H1 (cell line): ENCODE data around the gene EEF1A2. TPM values are rescaled to one million over a fixed set of nuclear protein-coding genes. Genes with fewer than 3 reads are reported as not detected.
A peak's percentile ranks its signal among the peaks of the same experiment; 100 is the strongest.

ENCODE experiments used
- CTCF ChIA-PET: fragments of 300-600 bp; sonication (Branson Sonifier 250); formaldehyde crosslinking; loops from one replicate; lab custom pipeline; 2021; ENCODE audit not compliant: partially characterized antibody; lab: Charles Lee
- POLR2A ChIA-PET: fragments of 300-600 bp; sonication (Branson Sonifier 250); formaldehyde crosslinking; loops from one replicate; lab custom pipeline; 2021; ENCODE audit warnings: inconsistent platforms; ENCODE audit not compliant: partially characterized antibody; lab: Charles Lee
- DNase-seq, 2 experiments: peaks; one replicate each; pipeline versions ENCODE4 v3.0.0 to v3.0.0-alpha.2; 2010 to 2022; ENCODE audit warnings: low spot score in 2 of 2, low read depth in 1 of 2, mixed read lengths in 1 of 2
- FAIRE-seq: peaks from 2 replicates; lab custom pipeline; 2011; peaks lifted over from hg19 to GRCh38; lab: Jason Lieb, UNC
- H2AFZ ChIP-seq: 2 replicates; pipeline ENCODE4 v1.8.1; 2012; ENCODE audit warnings: low read length, inconsistent platforms
- H2AK5ac ChIP-seq: 2 replicates; pipeline ENCODE4 v1.6.1; 2013; ENCODE audit warnings: low read depth, low read length
- H2BK120ac ChIP-seq: replicated peaks from 2 replicates; pipeline ENCODE3; 2013; ENCODE audit warnings: low read depth, low read length, inconsistent platforms
- H2BK12ac ChIP-seq: 2 replicates; pipeline ENCODE4 v1.6.1; 2013; ENCODE audit warnings: low read depth, low read length
- H2BK15ac ChIP-seq: 2 replicates; pipeline ENCODE4 v1.6.1; 2013; ENCODE audit warnings: low read length
- H2BK20ac ChIP-seq: 2 replicates; pipeline ENCODE4 v1.6.1; 2013; ENCODE audit warnings: low read length
- H2BK5ac ChIP-seq: 2 replicates; pipeline ENCODE4 v1.6.1; 2013; ENCODE audit warnings: low read depth, low read length
- H3K14ac ChIP-seq: 2 replicates; pipeline ENCODE4 v1.6.1; 2013; ENCODE audit warnings: inconsistent platforms; ENCODE audit not compliant: insufficient read length
- H3K18ac ChIP-seq: 2 replicates; pipeline ENCODE4 v1.6.1; 2013; ENCODE audit warnings: low read length; ENCODE audit errors: extremely low read depth
- H3K23ac ChIP-seq: 2 replicates; pipeline ENCODE4 v1.6.1; 2013; ENCODE audit warnings: inconsistent platforms; ENCODE audit not compliant: insufficient read length
- H3K23me2 ChIP-seq: 2 replicates; pipeline ENCODE4 v1.6.1; 2013; ENCODE audit warnings: low read depth, low read length
- H3K27ac ChIP-seq: 2 replicates; pipeline ENCODE4 v1.6.1; 2011; ENCODE audit warnings: low read depth, low read length, inconsistent platforms
- H3K27me3 ChIP-seq, 4 experiments: replicated peaks in 1 of 4; 1 replicate in 1 of 4; 2 replicates in 3 of 4; pipeline versions ENCODE4 v1.6.1 to v1.8.1; 2011 to 2013; ENCODE audit warnings: low read length in 3 of 4, mild to moderate bottlenecking in 3 of 4, inconsistent platforms in 2 of 4, mixed read lengths in 2 of 4, moderate library complexity in 1 of 4; ENCODE audit not compliant: control insufficient read depth in 3 of 4, insufficient read depth in 3 of 4; ENCODE audit errors: extremely low read depth in 1 of 4
- H3K36me3 ChIP-seq, 4 experiments: 2 replicates each; pipeline versions ENCODE4 v1.6.1 to v1.8.1; 2011 to 2013; ENCODE audit warnings: mild to moderate bottlenecking in 4 of 4, low read length in 3 of 4, moderate library complexity in 2 of 4, control low read depth in 1 of 4, inconsistent platforms in 1 of 4; ENCODE audit not compliant: insufficient read depth in 4 of 4, control insufficient read depth in 2 of 4
- H3K4ac ChIP-seq: replicated peaks from 2 replicates; pipeline ENCODE3; 2013; ENCODE audit warnings: low read length, low read depth, mixed read lengths, inconsistent platforms; ENCODE audit not compliant: insufficient read length
- H3K4me1 ChIP-seq, 4 experiments: replicated peaks in 1 of 4; 1 replicate in 1 of 4; 2 replicates in 3 of 4; pipeline versions ENCODE4 v1.6.1 to v1.8.1; 2011 to 2013; ENCODE audit warnings: low read length in 3 of 4, inconsistent platforms in 2 of 4, mixed read lengths in 1 of 4; ENCODE audit not compliant: insufficient read depth in 4 of 4, control insufficient read depth in 3 of 4
- H3K4me2 ChIP-seq, 2 experiments: 2 replicates each; pipeline versions ENCODE4 v1.6.1 to v1.8.1; 2011 to 2013; ENCODE audit warnings: low read depth in 2 of 2, low read length in 2 of 2, control low read depth in 1 of 2, inconsistent platforms in 1 of 2, mild to moderate bottlenecking in 1 of 2; ENCODE audit not compliant: insufficient read depth in 1 of 2
- H3K4me3 ChIP-seq, 4 experiments: fragments of 200-600, 300-600 bp in 1 of 4; sonication (generic), shearing (Covaris generic), sonication (Bioruptor Twin) in 1 of 4; 2 replicates each; pipeline versions ENCODE4 v1.5.1 to v1.8.1; 2011 to 2016; ENCODE audit warnings: low read length in 4 of 4, low read depth in 3 of 4, control low read depth in 2 of 4, inconsistent platforms in 2 of 4, mild to moderate bottlenecking in 2 of 4, mixed read lengths in 1 of 4, moderate library complexity in 1 of 4; ENCODE audit not compliant: insufficient read depth in 2 of 4; ENCODE audit errors: extremely low read depth in 1 of 4
- H3K56ac ChIP-seq: replicated peaks from 2 replicates; pipeline ENCODE3; 2013; ENCODE audit warnings: low read depth, mild to moderate bottlenecking, mixed read lengths, low read length, inconsistent platforms; ENCODE audit not compliant: insufficient read length
- H3K79me1 ChIP-seq: 2 replicates; pipeline ENCODE4 v1.6.1; 2013; ENCODE audit warnings: low read depth, low read length, control low read depth
- H3K79me2 ChIP-seq, 2 experiments: 2 replicates each; pipeline versions ENCODE4 v1.6.1 to v1.8.1; 2012 to 2013; ENCODE audit warnings: low read length in 2 of 2, mild to moderate bottlenecking in 2 of 2, inconsistent platforms in 1 of 2; ENCODE audit not compliant: insufficient read depth in 2 of 2, control insufficient read depth in 1 of 2
- H3K9ac ChIP-seq, 4 experiments: replicated peaks in 1 of 4; 1 replicate in 1 of 4; 2 replicates in 3 of 4; pipeline versions ENCODE4 v1.6.1 to v1.8.1; 2011 to 2013; ENCODE audit warnings: low read depth in 3 of 4, low read length in 3 of 4, control low read depth in 2 of 4, mild to moderate bottlenecking in 2 of 4, moderate library complexity in 2 of 4, inconsistent platforms in 1 of 4; ENCODE audit errors: extremely low read depth in 1 of 4
- H3K9me3 ChIP-seq, 2 experiments: 2 replicates each; pipeline versions ENCODE4 v1.6.1 to v1.8.1; 2012 to 2013; ENCODE audit warnings: mild to moderate bottlenecking in 2 of 2, moderate library complexity in 2 of 2, control low read depth in 1 of 2, inconsistent platforms in 1 of 2, low read depth in 1 of 2, low read length in 1 of 2, mixed read lengths in 1 of 2; ENCODE audit not compliant: insufficient read depth in 2 of 2
- H4K20me1 ChIP-seq, 2 experiments: replicated peaks in 1 of 2; 2 replicates each; pipeline versions ENCODE3 to v1.8.1; 2011 to 2013; ENCODE audit warnings: inconsistent platforms in 2 of 2, low read length in 2 of 2, mild to moderate bottlenecking in 1 of 2; ENCODE audit not compliant: insufficient read depth in 2 of 2, control insufficient read depth in 1 of 2
- H4K5ac ChIP-seq: 2 replicates; pipeline ENCODE4 v1.6.1; 2013; ENCODE audit warnings: low read length, low read depth, mixed read lengths, inconsistent platforms; ENCODE audit not compliant: insufficient read length
- H4K8ac ChIP-seq: 2 replicates; pipeline ENCODE4 v1.8.0; 2013; ENCODE audit warnings: mild to moderate bottlenecking, moderate library complexity, low read length, inconsistent platforms; ENCODE audit not compliant: insufficient read depth; ENCODE audit errors: extremely low read depth
- H4K91ac ChIP-seq: replicated peaks from 2 replicates; pipeline ENCODE3; 2013; ENCODE audit warnings: low read length, mixed read lengths, inconsistent platforms; ENCODE audit not compliant: insufficient read length
- ASH2L ChIP-seq: fragments of 200-600, 300-600 bp; sonication (generic); IDR thresholded peaks from one replicate; pipeline ENCODE4 v1.7.1; 2017; ENCODE audit warnings: low read length
- BCL11A ChIP-seq, 2 experiments: IDR thresholded peaks; one replicate each; pipeline ENCODE4 v1.6.1; 2011; ENCODE audit warnings: low read depth in 2 of 2, low read length in 2 of 2, mild to moderate bottlenecking in 2 of 2
- CEBPB ChIP-seq: IDR thresholded peaks from 2 replicates; pipeline ENCODE4 v1.6.1; 2012; ENCODE audit warnings: low read depth, low read length
- CHD2 ChIP-seq: IDR thresholded peaks from 2 replicates; pipeline ENCODE4 v1.6.1; 2012; ENCODE audit warnings: low read length, improper control_type of control experiment
- CREB1 ChIP-seq: IDR thresholded peaks from 2 replicates; pipeline ENCODE4 v1.6.1; 2012; ENCODE audit warnings: inconsistent platforms
- EP300 ChIP-seq, 2 experiments: IDR thresholded peaks; 1 replicate in 1 of 2; 2 replicates in 1 of 2; pipeline ENCODE4 v1.6.1; 2011 to 2012; ENCODE audit warnings: low read depth in 2 of 2, low read length in 2 of 2, mild to moderate bottlenecking in 2 of 2, borderline replicate concordance in 1 of 2, inconsistent platforms in 1 of 2, moderate library complexity in 1 of 2
- POLR2AphosphoS5 ChIP-seq: IDR thresholded peaks from 2 replicates; pipeline ENCODE4 v1.6.1; 2011; ENCODE audit warnings: low read depth, low read length
- RFX5 ChIP-seq: IDR thresholded peaks from 2 replicates; pipeline ENCODE4 v1.6.1; 2011; ENCODE audit warnings: low read depth, low read length, improper control_type of control experiment, borderline replicate concordance
- TAF7 ChIP-seq: optimal IDR thresholded peaks from 2 replicates; pipeline ENCODE3; 2011; ENCODE audit warnings: low read depth, mild to moderate bottlenecking, inconsistent platforms, low read length, moderate library complexity, borderline replicate concordance
- WGBS, 2 experiments: shearing (Covaris generic) in 1 of 2; methylation state at CpG; one replicate each; pipeline versions ENCODE4 v1.1.6 to v1.1.7; 2013 to 2015; ENCODE audit warnings: low lambda C conversion rate in 2 of 2, mixed read lengths in 2 of 2, inconsistent platforms in 1 of 2, low coverage in 1 of 2, missing lambda C conversion rate in 1 of 2; ENCODE audit not compliant: insufficient replicate concordance in 2 of 2, insufficient coverage in 1 of 2, insufficient read length in 1 of 2; ENCODE audit errors: extremely low coverage in 1 of 2, missing lambda C conversion rate in 1 of 2; 5-methylcytosine and 5-hydroxymethylcytosine counted together
- polyA plus RNA-seq, 7 experiments: library from polyadenylated mRNA; depleted of rRNA in 3 of 7; stranded (reverse) in 5 of 7; unstranded in 2 of 7; fragments of >200 nt in 5 of 7; fragments of 200-250 nt in 2 of 7; gene quantifications; 1 replicate in 5 of 7; 2 replicates in 1 of 7; 4 replicates in 1 of 7; pipeline versions ENCODE4 v1.2.1 to v1.2.3, GENCODE V29; 2011 to 2013; ENCODE audit warnings: missing spikeins in 2 of 7, mixed read lengths in 2 of 7
- total RNA-seq: library from RNA; stranded (reverse); fragmentation: NEBNext Ultra II Directional; extraction: Animal tissue kit (Norgen Biotek cat#: 25700); gene quantifications from 2 replicates; pipeline ENCODE4 v1.2.1, GENCODE V29; 2021

EEF1A2 gene
- total and polyA plus RNA-seq, 2 of the 8 experiments (the other 6 are each of a cell fraction or from before 2014, with no cell fraction given) = 7.4 to 25.8 TPM

DNA sequence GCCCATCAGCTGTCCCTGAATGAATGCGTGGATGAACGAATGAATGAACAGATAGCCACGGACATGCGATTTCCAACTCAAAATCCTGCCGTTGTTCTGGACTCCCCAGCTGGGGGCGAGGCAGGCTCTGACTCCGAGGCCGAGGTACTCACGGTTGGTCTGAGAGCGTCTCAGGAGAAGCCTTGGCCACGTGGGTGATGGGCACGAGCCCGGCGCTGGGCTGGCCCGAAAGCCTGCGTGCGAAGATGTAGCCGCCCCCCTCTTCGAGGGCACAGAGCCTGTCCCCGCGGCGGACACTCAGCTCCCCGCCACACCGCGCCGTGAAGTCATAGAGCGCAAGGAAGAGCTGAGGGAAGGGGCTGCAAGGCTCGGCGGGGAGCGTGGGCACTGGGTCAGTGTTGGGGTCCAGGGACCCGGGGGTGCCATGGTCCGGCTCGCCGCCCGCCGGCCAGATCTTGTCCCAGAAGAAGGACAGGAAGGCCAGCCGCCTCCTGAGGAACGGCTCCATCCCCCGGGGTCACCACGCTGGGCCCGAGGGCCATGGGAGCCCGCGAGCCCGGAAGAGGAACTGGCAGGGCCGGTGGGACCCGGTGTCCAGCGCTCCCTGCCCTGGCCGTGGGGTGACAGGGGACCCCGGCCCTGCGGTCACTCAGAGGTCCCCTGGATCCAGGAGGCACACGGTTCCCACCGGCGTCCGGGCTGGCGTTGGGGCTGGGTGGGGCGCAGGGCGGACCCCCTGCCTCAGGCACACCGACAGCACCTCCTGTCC lies 48.3 kb upstream of the EEF1A2 start:
- H2BK15ac ChIP-seq = peak overlapping the region; percentile 72; the same call in 1 of the 2 replicates
- peak overlapping the region in 1 of 2 experiments; percentile 42; a peak in 2 of 4 replicates for H3K4me2 ChIP-seq
- H4K20me1 ChIP-seq = no peaks in the 10 kb centered on the region
- no peaks in the 10 kb centered on the region for H3K9me3 ChIP-seq
- H4K5ac ChIP-seq = no peak overlapping the region
- ChIA-PET POLR2A (interaction anchor here (1.0 to 2.3 kb wide), 2 partner anchors 13 to 26 kb away, joined by 3 to 10 read pairs; partner anchors contain the start of gene PPDPF), CTCF (interaction anchor here (0.7 to 1.5 kb wide), 12 partner anchors 9 to 1179 kb away, joined by 3 to 11 read pairs (median 4); partner anchors contain the start of genes PTK6 and TPD52L2)
- no peaks in the 10 kb centered on the region for H3K36me3 ChIP-seq
- no peaks in the 10 kb centered on the region for H3K23me2 ChIP-seq
- peak overlapping the region; percentile 40 for H4K91ac ChIP-seq
- no peak overlapping the region for H2BK120ac ChIP-seq
- 80% methylated on average over 51 of the region's 58 CpGs; no CpG with 5 or more reads in 1 of the 2 experiments for WGBS, 2 experiments
- no peak overlapping the region for H3K4ac ChIP-seq
- no peak overlapping the region for H3K18ac ChIP-seq
- no peak overlapping the region for H3K56ac ChIP-seq
- H2AK5ac ChIP-seq = no peak overlapping the region; the same call in 1 of the 2 replicates
- H3K27ac ChIP-seq = no peak overlapping the region
- peaks cover 0 to 22% (median 7%) of the 10 kb centered on the region in 4 experiments; a peak in 5 of 7 replicates for H3K4me1 ChIP-seq
- H3K23ac ChIP-seq = no peak overlapping the region
- no peak for FAIRE-seq
- TF ChIP-seq CREB1 = no peak
- TF ChIP-seq BCL11A (IDR thresholded peaks at IDR 0.05; ENCODE audit: low read depth in 2 of 2, low read length in 2 of 2) = no peak
- TF ChIP-seq ASH2L = no peak
- TF ChIP-seq CEBPB = no peak
- TF ChIP-seq CHD2 = no peak
- TF ChIP-seq RFX5 = no peak
- TF ChIP-seq EP300 (IDR thresholded peaks at IDR 0.05; ENCODE audit: borderline replicate concordance in 1 of 2, low read depth in 2 of 2, low read length in 2 of 2) = no peak
- TF ChIP-seq TAF7 = no peak
- TF ChIP-seq POLR2AphosphoS5 = no peak
- no peak overlapping the region for H2BK20ac ChIP-seq
- H3K9ac ChIP-seq = no peak overlapping the region
- H3K79me1 ChIP-seq = no peaks in the 10 kb centered on the region
- no peak overlapping the region for H3K4me3 ChIP-seq
- H3K14ac ChIP-seq = no peak overlapping the region
- no peak for DNase-seq
- H2AFZ ChIP-seq = no peak overlapping the region
- H3K27me3 ChIP-seq = no peaks in the 10 kb centered on the region
- H3K79me2 ChIP-seq = no peaks in the 10 kb centered on the region
- peak overlapping the region; percentile 52; the same call in 1 of the 2 replicates for H2BK5ac ChIP-seq
- peak overlapping the region; percentile 80; the same call in 1 of the 2 replicates for H2BK12ac ChIP-seq
- peak overlapping the region; percentile 25; the same call in 1 of the 2 replicates for H4K8ac ChIP-seq
